Esophagus muscularis mucosa (tissue), 4 donors: Measurements from ENCODE around the gene METTL15. TPM values are rescaled to one million over a fixed set of nuclear protein-coding genes. Genes with fewer than 3 reads are reported as not detected.
"Not testable (repeated sequence)": the region's sequence is repeated elsewhere in the genome, so short reads cannot be mapped to it uniquely, and the experiment has no call there.

Experiments used
- DNase-seq: peaks from one replicate; pipeline ENCODE4 v3.0.0-alpha.2; 2017; ENCODE audit errors: extremely low spot score
- H3K27ac ChIP-seq, 4 donors: fragments of 200-600 bp; sonication (generic); replicated peaks in 1 of 4; 1 replicate in 3 of 4; 2 replicates in 1 of 4; pipeline ENCODE4 v1.5.1; 2016 to 2019; ENCODE audit warnings: mild to moderate bottlenecking in 1 of 4
- H3K27me3 ChIP-seq, 4 donors: fragments of 200-600 bp; sonication (generic); one replicate each; pipeline versions ENCODE4 v1.5.1 to v1.6.0; 2016 to 2019
- H3K36me3 ChIP-seq, 4 donors: fragments of 200-600 bp; sonication (generic); one replicate each; pipeline ENCODE4 v1.5.1; 2016 to 2019
- H3K4me1 ChIP-seq, 4 donors: fragments of 200-600 bp; sonication (generic); one replicate each; pipeline ENCODE4 v1.5.1; 2016 to 2019
- H3K4me3 ChIP-seq, 4 donors: fragments of 200-600 bp; sonication (generic); 1 replicate in 2 of 4; 2 replicates in 2 of 4; pipeline ENCODE4 v1.5.1; 2016 to 2019; ENCODE audit warnings: mild to moderate bottlenecking in 4 of 4, moderate library complexity in 1 of 4
- H3K9me3 ChIP-seq, 4 donors: fragments of 200-600 bp; sonication (generic); 1 replicate in 3 of 4; 2 replicates in 1 of 4; pipeline ENCODE4 v1.5.1; 2016 to 2019
- CTCF ChIP-seq, 3 experiments: fragments of 200-600 bp in 2 of 3; fragments of 450-650 bp in 1 of 3; sonication (generic) in 2 of 3; IDR thresholded peaks; one replicate each; pipeline ENCODE4 v1.5.1; 2017 to 2019; ENCODE audit warnings: antibody characterized with exemption in 3 of 3, mild to moderate bottlenecking in 2 of 3, moderate library complexity in 1 of 3
- EP300 ChIP-seq: sonication (generic); formaldehyde crosslinking; IDR thresholded peaks from one replicate; pipeline ENCODE4 v1.6.1; 2017; ENCODE audit warnings: antibody characterized with exemption
- POLR2A ChIP-seq: fragments of 450-650 bp; IDR thresholded peaks from one replicate; pipeline ENCODE4 v1.6.1; 2017; ENCODE audit warnings: antibody characterized with exemption, moderate library complexity, mild to moderate bottlenecking, low read depth
- POLR2AphosphoS5 ChIP-seq, 2 donors: sonication (generic); formaldehyde crosslinking; IDR thresholded peaks; one replicate each; pipeline ENCODE4 v1.6.1; 2017; ENCODE audit warnings: antibody characterized with exemption in 2 of 2
- WGBS: methylation state at CpG from one replicate; pipeline ENCODE4 v1.1.5; 2018; 5-methylcytosine and 5-hydroxymethylcytosine counted together
- intact Hi-C: fragments of 100-400 bp; cut with DNase I; formaldehyde crosslinking; loops from one replicate; pipeline ENCODE4 v1.15.1; 2023
- small RNA-seq, 3 donors: library from RNA; depleted of rRNA; stranded (forward); fragments of <200 nt; gene quantifications; one replicate each; pipeline ENCODE3, GENCODE V24; 2016
- total RNA-seq, 4 donors: library from RNA; depleted of rRNA; stranded (reverse); fragments of >200 nt; gene quantifications; one replicate each; pipeline versions ENCODE4 v1.1.0 to v1.2.1, GENCODE V29; 2016

METTL15 gene
- total RNA-seq, 4 donors from 2014 or later, result 7.5 to 10.0 (median 8.5) TPM

- no peak overlapping the region for H3K27ac ChIP-seq
- no peaks in the 10 kb centered on the region for H3K27me3 ChIP-seq
- no peaks in the 10 kb centered on the region for H3K36me3 ChIP-seq
- H3K9me3 ChIP-seq, result no peaks in the 10 kb centered on the region
- no peak for DNase-seq
- intact Hi-C loops, result no loop called here
- H3K4me3 ChIP-seq, result no peak overlapping the region
- H3K4me1 ChIP-seq, result no peaks in the 10 kb centered on the region
- no peak for TF ChIP-seq EP300
- TF ChIP-seq CTCF (IDR thresholded peaks at IDR 0.05), result no peak
- no peak for TF ChIP-seq POLR2A
- TF ChIP-seq POLR2AphosphoS5 (IDR thresholded peaks at IDR 0.05), result no peak
These were observed 242.0 kb downstream of the METTL15 start for GRCh38 chr11:28350216-28350615.

GRCh38 chr11:28353991-28354390, 245.8 kb downstream of the METTL15 start:
- Histone ChIP-seq H3K36me3 (no peaks in the 10 kb centered on the region), H3K27me3 (no peaks in the 10 kb centered on the region), H3K4me1 (no peaks in the 10 kb centered on the region), H3K4me3 (no peak overlapping the region), H3K9me3 (no peaks in the 10 kb centered on the region), H3K27ac (no peak overlapping the region)
- WGBS, result 98% methylated on average over 2 of the region's 2 CpGs
- TF ChIP-seq POLR2A, result no peak
- TF ChIP-seq POLR2AphosphoS5 (IDR thresholded peaks at IDR 0.05), result no peak
- no peak for TF ChIP-seq CTCF (IDR thresholded peaks at IDR 0.05)
- no peak for DNase-seq
- intact Hi-C loops, result no loop called here

- 71% methylated on average over 2 of the region's 2 CpGs for WGBS
- no peaks in the 10 kb centered on the region for H3K4me1 ChIP-seq
- intact Hi-C loops, result no loop called here
- DNase-seq, result no peak
- no peak overlapping the region for H3K4me3 ChIP-seq
- no peak for TF ChIP-seq POLR2A
- TF ChIP-seq POLR2AphosphoS5 (IDR thresholded peaks at IDR 0.05), result no peak
- TF ChIP-seq CTCF (IDR thresholded peaks at IDR 0.05), result no peak
- TF ChIP-seq EP300, result no peak
- H3K36me3 ChIP-seq, result peaks cover 0 to 8% (median 0%) of the 10 kb centered on the region in 4 donors
- H3K27me3 ChIP-seq, result no peaks in the 10 kb centered on the region
- peaks cover 0 to 38% (median 30%) of the 10 kb centered on the region in 4 donors for H3K9me3 ChIP-seq
- no peak overlapping the region for H3K27ac ChIP-seq
These were observed 258.6 kb downstream of the METTL15 start for GRCh38 chr11:28366549-28367346.

- H3K36me3 ChIP-seq, H3K27ac ChIP-seq, H3K4me1 ChIP-seq, intact Hi-C loops, H3K4me3 ChIP-seq, DNase-seq, H3K27me3 ChIP-seq: not testable (repeated sequence)
- WGBS, result 99% methylated on average over 11 of the region's 14 CpGs
- peaks cover 0 to 19% (median 6%) of the 10 kb centered on the region in 4 donors for H3K9me3 ChIP-seq
These were observed 269.9 kb downstream of the METTL15 start for GRCh38 chr11:28378095-28378494.

Small RNA genes lying within 50 kb of the gene (small RNA-seq; reads per million reads assigned to genes)
- gene AC023206.1, result 0 reads per million in 3 donors

Other genes with a start within 250 kb of the METTL15 start
- gene KIF18A, start 232 bp upstream of the METTL15 start, total RNA-seq, result under 1 TPM in 3 of 4 donors, not detected in 1; 0.23 to 0.52 (median 0.33) TPM